HepG2 (cell line): Measurements from ENCODE around the gene ZNF416. TPM values are rescaled to one million over a fixed set of nuclear protein-coding genes. Genes with fewer than 3 reads are reported as not detected.

ENCODE experiments used
- ARID4A ChIP-seq: sonication (generic); formaldehyde crosslinking; IDR thresholded peaks from 2 replicates; pipeline ENCODE4 v1.5.0; 2020; ENCODE audit warnings: mild to moderate bottlenecking, missing genetic modification reagents, borderline replicate concordance
- CAMTA2 ChIP-seq: sonication (generic); formaldehyde crosslinking; IDR thresholded peaks from 2 replicates; pipeline ENCODE4 v1.4.0; 2020; ENCODE audit warnings: mild to moderate bottlenecking, missing genetic modification reagents, borderline replicate concordance
- CHD2 ChIP-seq: IDR thresholded peaks from 2 replicates; pipeline ENCODE4 v1.6.1; 2011; ENCODE audit warnings: low read depth, low read length, improper control_type of control experiment
- ERF ChIP-seq: IDR thresholded peaks from 2 replicates; pipeline ENCODE4 v1.6.1; 2018; ENCODE audit warnings: missing biosample characterization, missing genetic modification reagents
- FOSL2 ChIP-seq: sonication (generic); formaldehyde crosslinking; IDR thresholded peaks from 2 replicates; pipeline ENCODE4 v1.4.0; 2020; ENCODE audit warnings: missing genetic modification reagents
- GABPA ChIP-seq, 2 experiments: IDR thresholded peaks; 2 replicates each; pipeline ENCODE4 v1.6.1; 2011 to 2016; ENCODE audit warnings: low read depth in 2 of 2, low read length in 1 of 2, missing biosample characterization in 1 of 2, missing genetic modification characterization in 1 of 2
- HMGA1 ChIP-seq: sonication (generic); formaldehyde crosslinking; conservative IDR thresholded peaks from 2 replicates; pipeline ENCODE4 v1.4.0; 2020; ENCODE audit warnings: missing genetic modification reagents
- HNRNPLL ChIP-seq: fragments of 200-400 bp; formaldehyde crosslinking; IDR thresholded peaks from 2 replicates; pipeline ENCODE4 v1.6.1; 2017; ENCODE audit warnings: mild to moderate bottlenecking, low read depth, low read length; ENCODE audit not compliant: poor library complexity, severe bottlenecking
- HOXA5 ChIP-seq: sonication (generic); formaldehyde crosslinking; IDR thresholded peaks from 2 replicates; pipeline ENCODE4 v1.4.0; 2020; ENCODE audit warnings: missing genetic modification reagents
- IRX3 ChIP-seq: sonication (generic); formaldehyde crosslinking; IDR thresholded peaks from 2 replicates; pipeline ENCODE4 v1.8.1; 2023; ENCODE audit warnings: mild to moderate bottlenecking, low read depth, missing genetic modification reagents, borderline replicate concordance
- MXD3 ChIP-seq: IDR thresholded peaks from 2 replicates; pipeline ENCODE4 v1.6.1; 2016; ENCODE audit warnings: mild to moderate bottlenecking, missing biosample characterization, missing genetic modification reagents
- NCOA5 ChIP-seq: sonication (generic); formaldehyde crosslinking; IDR thresholded peaks from 2 replicates; pipeline ENCODE4 v1.4.0; 2020; ENCODE audit warnings: missing genetic modification reagents
- SKIL ChIP-seq: sonication (generic); formaldehyde crosslinking; IDR thresholded peaks from 2 replicates; pipeline ENCODE4 v1.8.0; 2022; ENCODE audit warnings: missing genetic modification reagents, mild to moderate bottlenecking, moderate library complexity, borderline replicate concordance
- SMAD1 ChIP-seq: sonication (generic); formaldehyde crosslinking; IDR thresholded peaks from 2 replicates; pipeline ENCODE4 v1.4.0; 2020; ENCODE audit warnings: missing genetic modification reagents, low read depth, mild to moderate bottlenecking, borderline replicate concordance
- TRIM24 ChIP-seq: sonication (generic); formaldehyde crosslinking; IDR thresholded peaks from 2 replicates; pipeline ENCODE4 v1.8.0; 2022; ENCODE audit warnings: mild to moderate bottlenecking, missing genetic modification reagents
- ZNF784 ChIP-seq: sonication (generic); formaldehyde crosslinking; IDR thresholded peaks from 2 replicates; pipeline ENCODE4 v1.5.1; 2020; ENCODE audit warnings: missing genetic modification reagents, mild to moderate bottlenecking, borderline replicate concordance
- ZSCAN29 ChIP-seq: sonication (generic); formaldehyde crosslinking; conservative IDR thresholded peaks from 2 replicates; pipeline ENCODE4 v1.4.0; 2020; ENCODE audit warnings: mild to moderate bottlenecking, missing genetic modification reagents
- ZZZ3 ChIP-seq: sonication (generic); formaldehyde crosslinking; IDR thresholded peaks from 2 replicates; pipeline ENCODE4 v1.4.0; 2020; ENCODE audit warnings: missing genetic modification reagents, mild to moderate bottlenecking, borderline replicate concordance
- polyA plus RNA-seq, 8 experiments: library from polyadenylated mRNA; depleted of rRNA in 3 of 8; stranded (reverse) in 7 of 8; unstranded in 1 of 8; fragments of >200 nt; fragmentation: Illumina TruSeq in 4 of 8; extraction: Trizol in 4 of 8; gene quantifications; 2 replicates each; pipeline versions ENCODE4 v1.2.1 to v1.2.3, GENCODE V29; 2011 to 2016; ENCODE audit warnings: low read depth in 4 of 8, missing spikeins in 1 of 8, mixed read lengths in 1 of 8; ENCODE audit not compliant: insufficient read depth in 1 of 8
- total RNA-seq, 5 experiments: library from RNA; depleted of rRNA; stranded (reverse); fragments of >200 nt; fragmentation: Illumina TruSeq; extraction: Trizol; gene quantifications; 2 replicates each; pipeline ENCODE4 v1.2.3, GENCODE V29; 2016; ENCODE audit warnings: low read depth in 1 of 5

ZNF416 gene
- total and polyA plus RNA-seq, 2 of the 13 experiments (the other 11 are each of a cell fraction or from before 2014, with no cell fraction given) = 1.5 to 5.3 TPM

GRCh38 chr19:57578487-57579205 lies at the start of gene ZNF416 (continued):
- 0 out of 2 replicates have a peak, but pooled peaks have one; percentile 39 for TF ChIP-seq CAMTA2 (CRISPR knock-in tag)
- TF ChIP-seq HOXA5 = peak; percentile 91
- TF ChIP-seq HMGA1 (CRISPR knock-in tag) = no peak
- TF ChIP-seq HNRNPLL = peak; percentile 54
- TF ChIP-seq GABPA (IDR thresholded peaks at IDR 0.05; ENCODE audit: low read depth, low read length) = peak; percentile 87
- TF ChIP-seq GABPA (CRISPR knock-in tag; IDR thresholded peaks at IDR 0.05; ENCODE audit: low read depth) = peak; percentile 96
- peak; percentile 54 for TF ChIP-seq ZZZ3 (CRISPR knock-in tag)
- TF ChIP-seq IRX3 (CRISPR knock-in tag) = peak; percentile 47; the same call in 1 of the 2 replicates
- peak; percentile 63; the same call in 1 of the 2 replicates for TF ChIP-seq MXD3 (CRISPR knock-in tag)
- TF ChIP-seq SMAD1 (CRISPR knock-in tag) = peak; percentile 63; the same call in 1 of the 2 replicates
- TF ChIP-seq CHD2 = peak; percentile 89
- no peak for TF ChIP-seq SKIL (CRISPR knock-in tag)
- no peak for TF ChIP-seq NCOA5 (CRISPR knock-in tag)
- 0 out of 2 replicates have a peak, but pooled peaks have one; percentile 67 for TF ChIP-seq ZSCAN29
- no peak for TF ChIP-seq TRIM24
- peak; percentile 70 for TF ChIP-seq ZNF784
- peak; percentile 23; the same call in 1 of the 2 replicates for TF ChIP-seq FOSL2
- TF ChIP-seq ARID4A (CRISPR knock-in tag) = peak; percentile 95
- no peak for TF ChIP-seq ERF (CRISPR knock-in tag)
